Vagina (tissue), 2 donors: ENCODE measurements around the gene KIDINS220.

Experiments
- CTCF ChIP-seq, 3 experiments: fragments of 450-650 bp in 2 of 3; fragments of 200-600 bp in 1 of 3; sonication (generic) in 1 of 3; IDR thresholded peaks; one replicate each; pipeline ENCODE4 v1.5.1; 2017 to 2019; ENCODE audit warnings: antibody characterized with exemption in 3 of 3, mild to moderate bottlenecking in 2 of 3, moderate library complexity in 2 of 3
- POLR2A ChIP-seq, 2 donors: fragments of 450-650 bp; IDR thresholded peaks; one replicate each; pipeline ENCODE4 v1.6.1; 2017; ENCODE audit warnings: antibody characterized with exemption in 2 of 2, mild to moderate bottlenecking in 2 of 2, moderate library complexity in 2 of 2

- no peak for TF ChIP-seq POLR2A (IDR thresholded peaks at IDR 0.05)
- TF ChIP-seq CTCF (IDR thresholded peaks at IDR 0.05): no peak
Measured at GRCh38 chr2:8750221-8750620, 87.2 kb downstream of the KIDINS220 start.
